HepG2 (cell line): ENCODE results near the gene RAP1A. TPM values are rescaled to one million over a fixed set of nuclear protein-coding genes. Genes with fewer than 3 reads are reported as not detected.
A peak's percentile ranks its signal among the peaks of the same experiment; 100 is the strongest.

Experiments used
- FOXM1 ChIP-seq: sonication (generic); formaldehyde crosslinking; IDR thresholded peaks from 2 replicates; pipeline ENCODE4 v1.5.0; 2020; ENCODE audit warnings: missing genetic modification reagents
- KAT7 ChIP-seq: IDR thresholded peaks from 2 replicates; pipeline ENCODE4 v1.6.1; 2018; ENCODE audit warnings: borderline replicate concordance, missing compliant biosample characterization
- KDM1A ChIP-seq: IDR thresholded peaks from 2 replicates; pipeline ENCODE4 v1.6.1; 2016; ENCODE audit warnings: missing compliant biosample characterization
- KLF11 ChIP-seq: IDR thresholded peaks from 2 replicates; pipeline ENCODE4 v1.6.1; 2016; ENCODE audit warnings: missing compliant biosample characterization
- ONECUT2 ChIP-seq: sonication (generic); formaldehyde crosslinking; IDR thresholded peaks from 2 replicates; pipeline ENCODE4 v1.4.0; 2020; ENCODE audit warnings: missing genetic modification reagents
- PITX1 ChIP-seq: sonication (generic); formaldehyde crosslinking; IDR thresholded peaks from 2 replicates; pipeline ENCODE4 v1.5.1; 2020; ENCODE audit warnings: mild to moderate bottlenecking, missing genetic modification reagents
- TCF7L2 ChIP-seq: IDR thresholded peaks from 2 replicates; pipeline ENCODE4 v1.6.1; 2011; ENCODE audit warnings: mild to moderate bottlenecking, low read depth, low read length, moderate library complexity
- THAP8 ChIP-seq: sonication (generic); formaldehyde crosslinking; IDR thresholded peaks from 2 replicates; pipeline ENCODE4 v1.5.1; 2020; ENCODE audit warnings: missing genetic modification reagents, mild to moderate bottlenecking, borderline replicate concordance
- THYN1 ChIP-seq: sonication (generic); formaldehyde crosslinking; IDR thresholded peaks from 2 replicates; pipeline ENCODE4 v1.8.1; 2023; ENCODE audit warnings: low read depth, mild to moderate bottlenecking, moderate library complexity, missing genetic modification reagents, borderline replicate concordance
- ZIK1 ChIP-seq: sonication (generic); formaldehyde crosslinking; IDR thresholded peaks from 2 replicates; pipeline ENCODE4 v1.5.0; 2020; ENCODE audit warnings: mild to moderate bottlenecking, low read depth, missing genetic modification reagents, borderline replicate concordance
- ZNF160 ChIP-seq: sonication (generic); formaldehyde crosslinking; IDR thresholded peaks from 2 replicates; pipeline ENCODE4 v1.8.0; 2022; ENCODE audit warnings: mild to moderate bottlenecking, inconsistent platforms, missing genetic modification reagents
- ZNF296 ChIP-seq: sonication (generic); formaldehyde crosslinking; conservative IDR thresholded peaks from 2 replicates; pipeline ENCODE4 v1.5.0; 2020; ENCODE audit warnings: mild to moderate bottlenecking, missing genetic modification reagents
- ZNF549 ChIP-seq: sonication (generic); formaldehyde crosslinking; IDR thresholded peaks from 2 replicates; pipeline ENCODE4 v1.5.0; 2020; ENCODE audit warnings: missing genetic modification reagents
- ZNF646 ChIP-seq: sonication (generic); formaldehyde crosslinking; IDR thresholded peaks from 2 replicates; pipeline ENCODE4 v1.9.0; 2021; ENCODE audit warnings: mild to moderate bottlenecking, missing genetic modification reagents
- ZNF720 ChIP-seq: sonication (generic); formaldehyde crosslinking; IDR thresholded peaks from 2 replicates; pipeline ENCODE4 v1.4.0; 2020; ENCODE audit warnings: missing genetic modification reagents
- ZNF878 ChIP-seq: sonication (generic); formaldehyde crosslinking; IDR thresholded peaks from 2 replicates; pipeline ENCODE4 v1.8.1; 2023; ENCODE audit warnings: mild to moderate bottlenecking, missing genetic modification reagents, moderate library complexity
- ZSCAN31 ChIP-seq: sonication (generic); formaldehyde crosslinking; IDR thresholded peaks from 2 replicates; pipeline ENCODE4 v1.5.0; 2020; ENCODE audit warnings: low read depth, mild to moderate bottlenecking, missing genetic modification reagents
- polyA plus RNA-seq, 8 experiments: library from polyadenylated mRNA; depleted of rRNA in 3 of 8; stranded (reverse) in 7 of 8; unstranded in 1 of 8; fragments of >200 nt; fragmentation: Illumina TruSeq in 4 of 8; extraction: Trizol in 4 of 8; gene quantifications; 2 replicates each; pipeline versions ENCODE4 v1.2.1 to v1.2.3, GENCODE V29; 2011 to 2016; ENCODE audit warnings: low read depth in 4 of 8, missing spikeins in 1 of 8, mixed read lengths in 1 of 8; ENCODE audit not compliant: insufficient read depth in 1 of 8
- total RNA-seq, 5 experiments: library from RNA; depleted of rRNA; stranded (reverse); fragments of >200 nt; fragmentation: Illumina TruSeq; extraction: Trizol; gene quantifications; 2 replicates each; pipeline ENCODE4 v1.2.3, GENCODE V29; 2016; ENCODE audit warnings: low read depth in 1 of 5
- TF ChIP-seq, protein P1 (sequence below): sonication (generic); formaldehyde crosslinking; IDR thresholded peaks from 2 replicates; pipeline ENCODE4 v1.9.0; 2021; ENCODE audit warnings: missing genetic modification reagents, borderline replicate concordance
- TF ChIP-seq, protein P2 (sequence below): sonication (generic); formaldehyde crosslinking; IDR thresholded peaks from 2 replicates; pipeline ENCODE4 v1.8.1; 2023; ENCODE audit warnings: mild to moderate bottlenecking, moderate library complexity, missing genetic modification reagents

RAP1A gene
- total and polyA plus RNA-seq, 2 of the 13 experiments (the other 11 are each of a cell fraction or from before 2014, with no cell fraction given) = 19.0 to 20.7 TPM

DNA sequence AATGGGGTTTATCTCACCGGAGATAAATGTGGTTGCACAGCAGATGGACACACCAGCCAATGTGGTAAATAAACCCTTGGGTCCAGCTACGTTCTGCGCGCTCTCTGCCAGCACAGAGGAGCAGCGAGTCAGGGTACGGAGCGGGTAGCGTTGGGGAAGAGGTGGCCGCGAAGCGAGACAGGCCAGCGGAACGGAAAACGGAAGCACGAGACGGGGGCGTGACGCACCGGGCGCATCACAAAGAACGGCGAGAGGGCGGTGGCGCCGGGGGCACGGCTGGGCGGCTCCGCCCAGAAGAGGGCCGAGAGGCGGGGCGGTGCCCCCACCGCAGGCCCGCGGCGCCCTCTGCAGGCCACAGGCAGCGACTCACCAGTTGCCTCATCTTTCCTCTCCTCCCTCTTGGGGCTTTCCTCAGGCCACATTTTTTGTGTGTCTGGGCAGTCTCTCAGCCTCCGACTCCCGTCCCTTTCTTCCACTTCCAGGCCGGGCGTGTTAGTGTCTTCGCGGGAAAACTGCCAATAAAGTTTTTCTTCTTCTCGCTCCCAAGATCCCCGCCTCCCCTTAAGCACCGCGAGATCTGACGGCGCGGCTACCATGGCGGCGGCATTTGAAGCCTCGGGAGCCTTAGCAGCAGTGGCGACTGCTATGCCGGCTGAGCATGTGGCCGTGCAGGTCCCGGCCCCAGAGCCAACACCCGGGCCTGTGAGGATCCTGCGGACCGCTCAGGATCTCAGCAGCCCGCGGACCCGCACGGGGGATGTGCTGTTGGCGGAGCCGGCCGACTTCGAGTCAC is 135.9 kb downstream of the RAP1A start, which contains the start of gene DDX20 (continued):
- peak; percentile 94; the same call in 1 of the 2 replicates for TF ChIP-seq THAP8 (CRISPR knock-in tag)
- no peak for TF ChIP-seq ZNF549 (CRISPR knock-in tag)
- peak; percentile 66; the same call in 1 of the 2 replicates for TF ChIP-seq PITX1 (CRISPR knock-in tag)
- 0 out of 2 replicates have a peak, but pooled peaks have one; percentile 49 for TF ChIP-seq ZIK1
- no peak; the same call in 1 of the 2 replicates for TF ChIP-seq ZNF646 (CRISPR knock-in tag)
- TF ChIP-seq, protein P1, sequence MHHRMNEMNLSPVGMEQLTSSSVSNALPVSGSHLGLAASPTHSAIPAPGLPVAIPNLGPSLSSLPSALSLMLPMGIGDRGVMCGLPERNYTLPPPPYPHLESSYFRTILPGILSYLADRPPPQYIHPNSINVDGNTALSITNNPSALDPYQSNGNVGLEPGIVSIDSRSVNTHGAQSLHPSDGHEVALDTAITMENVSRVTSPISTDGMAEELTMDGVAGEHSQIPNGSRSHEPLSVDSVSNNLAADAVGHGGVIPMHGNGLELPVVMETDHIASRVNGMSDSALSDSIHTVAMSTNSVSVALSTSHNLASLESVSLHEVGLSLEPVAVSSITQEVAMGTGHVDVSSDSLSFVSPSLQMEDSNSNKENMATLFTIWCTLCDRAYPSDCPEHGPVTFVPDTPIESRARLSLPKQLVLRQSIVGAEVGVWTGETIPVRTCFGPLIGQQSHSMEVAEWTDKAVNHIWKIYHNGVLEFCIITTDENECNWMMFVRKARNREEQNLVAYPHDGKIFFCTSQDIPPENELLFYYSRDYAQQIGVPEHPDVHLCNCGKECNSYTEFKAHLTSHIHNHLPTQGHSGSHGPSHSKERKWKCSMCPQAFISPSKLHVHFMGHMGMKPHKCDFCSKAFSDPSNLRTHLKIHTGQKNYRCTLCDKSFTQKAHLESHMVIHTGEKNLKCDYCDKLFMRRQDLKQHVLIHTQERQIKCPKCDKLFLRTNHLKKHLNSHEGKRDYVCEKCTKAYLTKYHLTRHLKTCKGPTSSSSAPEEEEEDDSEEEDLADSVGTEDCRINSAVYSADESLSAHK = 0 out of 2 replicates have a peak, but pooled peaks have one; percentile 60
- TF ChIP-seq ONECUT2 (CRISPR knock-in tag) = no peak
- no peak for TF ChIP-seq KDM1A (CRISPR knock-in tag)
- no peak for TF ChIP-seq ZNF296 (CRISPR knock-in tag)
- no peak for TF ChIP-seq TCF7L2
- TF ChIP-seq, protein P2, sequence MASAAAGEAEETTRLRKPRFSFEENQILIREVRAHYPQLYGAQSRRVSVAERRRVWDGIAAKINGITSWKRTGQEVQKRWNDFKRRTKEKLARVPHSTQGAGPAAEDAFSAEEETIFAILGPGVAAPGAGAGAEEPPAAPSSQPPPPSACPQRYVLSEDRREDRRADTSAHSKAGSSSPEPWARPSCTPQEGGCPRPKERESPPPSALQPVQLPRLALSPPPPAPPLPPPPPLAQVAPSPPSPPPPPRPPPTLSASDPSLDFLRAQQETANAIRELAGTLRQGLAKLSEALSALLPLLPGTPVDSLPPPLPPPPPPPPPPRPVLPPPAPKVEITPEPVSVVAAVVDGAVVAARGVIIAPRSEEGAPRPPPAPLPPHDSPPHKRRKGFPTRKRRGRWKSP (CRISPR knock-in tag) = peak; percentile 70
- no peak for TF ChIP-seq THYN1 (CRISPR knock-in tag)
- peak; percentile 65; the same call in 1 of the 2 replicates for TF ChIP-seq KAT7 (CRISPR knock-in tag)
- no peak for TF ChIP-seq ZNF878
- no peak for TF ChIP-seq ZNF720 (CRISPR knock-in tag)
- TF ChIP-seq KLF11 (CRISPR knock-in tag) = no peak
- TF ChIP-seq FOXM1 (CRISPR knock-in tag) = no peak
- TF ChIP-seq ZSCAN31 (CRISPR knock-in tag) = peak; percentile 28; the same call in 1 of the 2 replicates
- TF ChIP-seq ZNF160 (CRISPR knock-in tag) = no peak; the same call in 1 of the 2 replicates
